ENCODE data around the gene GALT. TPM values are rescaled to one million over a fixed set of nuclear protein-coding genes. Genes with fewer than 3 reads are reported as not detected.

Gene GALT
- total RNA-seq, 1 donor, result 36.7 TPM

- no peak overlapping the region for H3K4me3 ChIP-seq (ENCODE audit: low read depth, low read length)
- DNase-seq (ENCODE audit: low read depth), result no peak
- no peak for TF ChIP-seq CTCF (IDR thresholded peaks at IDR 0.05; ENCODE audit: insufficient read depth, low read depth, low read length)
These were observed 31.3 kb upstream of the GALT start for GRCh38 chr9:34615132-34615531.

DNA sequence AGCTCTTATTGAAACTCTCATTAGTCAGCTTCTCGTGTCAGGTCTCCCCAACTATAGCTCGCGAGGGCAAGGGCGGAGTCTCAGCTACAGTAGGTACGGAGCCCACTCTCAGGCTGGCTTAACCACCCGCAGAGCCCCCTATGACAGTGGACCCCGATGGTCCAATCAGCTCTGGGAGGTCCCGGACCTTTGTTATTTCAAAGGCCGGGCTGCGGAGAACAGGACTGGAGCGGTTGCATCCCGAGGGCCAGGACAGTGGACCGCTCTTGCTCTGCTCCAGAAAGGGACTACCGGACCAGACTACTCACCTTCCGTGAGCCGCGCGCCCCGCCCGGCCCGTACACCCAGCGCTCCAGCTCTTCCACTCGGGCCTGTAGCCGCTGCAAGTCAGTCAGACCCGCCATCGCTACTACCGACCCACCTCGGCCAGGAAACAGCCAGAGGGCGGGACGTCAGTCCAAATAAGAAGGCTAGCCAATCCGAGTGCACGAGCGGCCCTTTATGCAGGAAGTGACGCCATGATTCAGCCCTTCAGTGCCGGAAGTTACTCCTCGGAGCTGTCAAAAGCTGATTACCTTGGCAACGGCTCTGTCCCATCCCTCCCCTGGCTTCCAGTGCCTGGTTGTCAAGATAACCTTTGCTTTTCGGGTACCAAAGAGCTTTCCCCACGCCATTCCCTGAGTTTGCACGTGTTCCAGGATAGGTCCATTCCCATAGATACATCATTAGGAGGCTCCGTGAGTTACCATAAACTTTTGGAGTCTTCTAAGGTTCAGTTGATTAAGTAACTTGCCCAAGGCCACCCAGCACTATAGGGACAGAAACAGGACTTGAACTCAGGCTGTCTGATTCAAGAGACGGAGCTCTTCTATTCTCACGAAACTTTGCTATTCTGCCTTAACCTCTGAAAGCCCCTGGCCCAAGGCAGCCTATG, 26.1 kb upstream of the GALT start, which contains the start of gene DCTN3:
TSS of gene DCTN3 (minus strand) at position 435 of the 934 bp plus-strand sequence. CDS start at position 404, 31 bp downstream.
- peak; percentile 95 for DNase-seq (ENCODE audit: low read depth)

GRCh38 chr9:34623374-34624235, 22.9 kb upstream of the GALT start:
- no peak overlapping the region for H3K4me3 ChIP-seq (ENCODE audit: low read depth, low read length)
- no peak for TF ChIP-seq CTCF (IDR thresholded peaks at IDR 0.05; ENCODE audit: insufficient read depth, low read depth, low read length)
- no peak for DNase-seq (ENCODE audit: low read depth)

More for the DNA sequence above, 26.1 kb upstream of the GALT start, which contains the start of gene DCTN3:
- TF ChIP-seq CTCF (IDR thresholded peaks at IDR 0.05; ENCODE audit: insufficient read depth, low read depth, low read length), result no peak
- H3K4me3 ChIP-seq (ENCODE audit: low read depth, low read length), result peak within 1 kb of the TSS; percentile 69

DNA sequence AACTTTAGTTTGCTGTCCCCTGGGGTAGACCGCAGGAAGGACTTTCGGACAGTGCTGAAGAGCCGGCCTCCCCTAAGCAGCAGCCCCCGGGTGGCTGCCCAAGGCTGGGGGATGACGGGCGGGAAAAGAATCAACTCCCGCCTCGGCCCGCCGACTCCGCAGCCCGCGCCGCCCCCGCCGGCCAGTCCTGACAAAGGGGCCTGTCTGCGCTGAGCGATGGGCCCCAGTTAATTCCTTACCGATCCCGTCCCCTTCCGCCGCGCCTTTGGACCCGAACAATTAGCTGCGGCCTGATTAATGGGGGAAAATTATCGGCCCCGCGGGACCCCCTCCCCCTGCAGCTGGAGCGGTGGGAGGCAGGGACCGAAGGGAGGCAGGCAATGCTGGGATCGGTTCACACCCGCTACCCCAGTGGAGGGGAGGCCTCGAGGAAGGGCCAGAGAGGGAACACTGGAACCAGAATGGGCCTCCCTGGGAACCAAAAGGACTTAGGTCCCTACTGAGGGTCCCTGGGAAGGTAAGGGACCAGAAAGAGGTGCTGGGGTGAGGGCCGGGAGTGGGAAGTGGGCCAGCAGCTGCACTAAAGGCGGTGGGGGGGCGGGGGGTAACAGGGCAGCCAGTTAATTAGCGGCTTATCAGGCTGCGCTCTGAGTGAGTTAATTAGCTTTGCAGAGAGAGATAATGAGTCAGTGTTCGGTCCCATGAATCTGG, 21.8 kb upstream of the GALT start:
- no peak for DNase-seq (ENCODE audit: low read depth)
- H3K4me3 ChIP-seq (ENCODE audit: low read depth, low read length), result no peak overlapping the region
- TF ChIP-seq CTCF (IDR thresholded peaks at IDR 0.05; ENCODE audit: insufficient read depth, low read depth, low read length), result no peak

DNA sequence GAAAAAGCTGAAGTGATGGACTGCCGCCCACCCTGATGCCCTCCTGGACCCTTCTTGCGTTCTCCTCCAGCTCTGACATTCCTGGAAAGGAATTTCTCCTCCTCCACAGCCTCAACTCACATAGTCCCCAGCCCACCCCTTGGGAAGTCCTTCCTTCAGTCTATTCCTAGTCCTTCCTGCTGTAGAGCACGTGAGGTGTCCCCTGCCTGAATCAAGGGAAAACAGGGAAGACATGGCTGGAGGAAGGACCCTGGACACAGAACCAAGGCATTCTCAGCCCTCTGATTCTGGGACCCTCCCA, 21.3 kb upstream of the GALT start:
- H3K4me3 ChIP-seq (ENCODE audit: low read depth, low read length), result no peak overlapping the region
- no peak for DNase-seq (ENCODE audit: low read depth)
- TF ChIP-seq CTCF (IDR thresholded peaks at IDR 0.05; ENCODE audit: insufficient read depth, low read depth, low read length), result no peak
